CD14-positive monocyte (primary cell): ENCODE data around the gene CLIC3. TPM values are rescaled to one million over a fixed set of nuclear protein-coding genes. Genes with fewer than 3 reads are reported as not detected.

Source experiments
- DNase-seq, 3 donors: peaks; one replicate each; pipeline ENCODE4 v3.0.0-alpha.2; 2011 to 2022
- H2AFZ ChIP-seq: 2 replicates; pipeline ENCODE4 v1.6.0; 2012; ENCODE audit warnings: mild to moderate bottlenecking, low read depth, low read length, inconsistent platforms; ENCODE audit not compliant: insufficient read depth, poor library complexity, severe bottlenecking
- H3K27ac ChIP-seq, 2 donors: 1 replicate in 1 of 2; 2 replicates in 1 of 2; pipeline ENCODE4 v1.5.1; 2012 to 2013; ENCODE audit warnings: low read length in 2 of 2, control low read depth in 1 of 2, inconsistent platforms in 1 of 2, low read depth in 1 of 2, mild to moderate bottlenecking in 1 of 2
- H3K27me3 ChIP-seq, 2 donors: one replicate each; pipeline versions ENCODE4 v1.6.0 to v1.6.1; 2011 to 2013; ENCODE audit warnings: low read length in 2 of 2; ENCODE audit not compliant: control insufficient read depth in 2 of 2, insufficient read depth in 2 of 2
- H3K36me3 ChIP-seq, 2 donors: replicated peaks in 1 of 2; 1 replicate in 1 of 2; 2 replicates in 1 of 2; pipeline versions ENCODE4 v1.5.1 to v1.6.1; 2012 to 2013; ENCODE audit warnings: low read length in 2 of 2, control low read depth in 1 of 2, inconsistent platforms in 1 of 2, mild to moderate bottlenecking in 1 of 2; ENCODE audit not compliant: insufficient read depth in 2 of 2, control insufficient read depth in 1 of 2
- H3K4me1 ChIP-seq, 2 donors: 1 replicate in 1 of 2; 2 replicates in 1 of 2; pipeline versions ENCODE4 v1.5.1 to v1.6.1; 2012 to 2013; ENCODE audit warnings: low read length in 2 of 2, control low read depth in 1 of 2, inconsistent platforms in 1 of 2, mild to moderate bottlenecking in 1 of 2, moderate library complexity in 1 of 2; ENCODE audit not compliant: insufficient read depth in 2 of 2, control insufficient read depth in 1 of 2
- H3K4me2 ChIP-seq: replicated peaks from 2 replicates; pipeline ENCODE3; 2012; ENCODE audit warnings: low read length, moderate library complexity, mild to moderate bottlenecking; ENCODE audit not compliant: poor library complexity, severe bottlenecking; ENCODE audit errors: extremely low read depth
- H3K4me3 ChIP-seq, 3 experiments: fragments of 200-600 bp in 1 of 3; sonication (generic) in 1 of 3; replicated peaks in 1 of 3; 1 replicate in 2 of 3; 2 replicates in 1 of 3; pipeline ENCODE4 v1.5.1; 2011 to 2013; ENCODE audit warnings: low read length in 3 of 3, mild to moderate bottlenecking in 3 of 3, control low read depth in 2 of 3, low read depth in 2 of 3, inconsistent platforms in 1 of 3, moderate library complexity in 1 of 3
- H3K79me2 ChIP-seq: 2 replicates; pipeline ENCODE4 v1.6.0; 2012; ENCODE audit warnings: mild to moderate bottlenecking, control low read depth, inconsistent platforms, low read length, moderate library complexity; ENCODE audit not compliant: insufficient read depth
- H3K9ac ChIP-seq: 2 replicates; pipeline ENCODE4 v1.6.0; 2017; ENCODE audit warnings: low read length, mild to moderate bottlenecking; ENCODE audit not compliant: insufficient read depth, poor library complexity, severe bottlenecking
- H3K9me3 ChIP-seq, 2 donors: replicated peaks in 1 of 2; 1 replicate in 1 of 2; 2 replicates in 1 of 2; pipeline versions ENCODE4 v1.5.1 to v1.6.1; 2012 to 2013; ENCODE audit warnings: low read length in 2 of 2, control low read depth in 1 of 2; ENCODE audit not compliant: control insufficient read depth in 1 of 2, insufficient read depth in 1 of 2
- H4K20me1 ChIP-seq: 2 replicates; pipeline ENCODE4 v1.6.0; 2012; ENCODE audit warnings: mild to moderate bottlenecking, low read length, control low read depth, moderate library complexity; ENCODE audit not compliant: insufficient read depth
- H3K27ac Mint-ChIP-seq, 7 donors: one replicate each; pipeline ENCODE4 v1.8.0; 2020; ENCODE audit warnings: mild to moderate bottlenecking in 7 of 7, mixed read lengths in 7 of 7, moderate library complexity in 6 of 7, inconsistent platforms in 2 of 7
- H3K27me3 Mint-ChIP-seq, 3 donors: one replicate each; pipeline ENCODE4 v1.8.0; 2021 to 2022; ENCODE audit warnings: low read depth in 3 of 3, mild to moderate bottlenecking in 3 of 3, mixed read lengths in 3 of 3, moderate library complexity in 3 of 3, inconsistent platforms in 1 of 3
- H3K36me3 Mint-ChIP-seq, 2 donors: one replicate each; pipeline ENCODE4 v1.8.0; 2020; ENCODE audit warnings: mixed read lengths in 2 of 2, inconsistent platforms in 1 of 2, mild to moderate bottlenecking in 1 of 2
- H3K4me1 Mint-ChIP-seq: one replicate; pipeline ENCODE4 v1.8.0; 2020; ENCODE audit warnings: mild to moderate bottlenecking, mixed read lengths
- H3K4me3 Mint-ChIP-seq, 2 donors: one replicate each; pipeline ENCODE4 v1.8.0; 2020; ENCODE audit warnings: mild to moderate bottlenecking in 2 of 2, mixed read lengths in 2 of 2, moderate library complexity in 1 of 2
- H3K9me3 Mint-ChIP-seq, 7 donors: one replicate each; pipeline ENCODE4 v1.8.0; 2020 to 2022; ENCODE audit warnings: mixed read lengths in 7 of 7, mild to moderate bottlenecking in 6 of 7, moderate library complexity in 6 of 7, inconsistent platforms in 2 of 7
- CTCF ChIP-seq: fragments of 200-600 bp; IDR thresholded peaks from one replicate; pipeline ENCODE4 v1.8.0; 2022; ENCODE audit warnings: antibody characterized with exemption, mild to moderate bottlenecking
- WGBS: methylation state at CpG from one replicate; pipeline ENCODE4 v1.1.5; 2013; ENCODE audit warnings: missing lambda C conversion rate; ENCODE audit not compliant: insufficient coverage; 5-methylcytosine and 5-hydroxymethylcytosine counted together
- intact Hi-C, 2 donors: fragments of 100-400 bp; cut with micrococcal nuclease; formaldehyde crosslinking; loops; one replicate each; pipeline versions ENCODE4 v1.15.0 to v1.15.1; 2023
- polyA plus RNA-seq, 3 donors: library from polyadenylated mRNA; depleted of rRNA in 1 of 3; unstranded in 2 of 3; stranded (reverse) in 1 of 3; fragments of 300-500 nt in 2 of 3; fragments of >200 nt in 1 of 3; fragmentation: Illumina TruSeq in 2 of 3; gene quantifications; 1 replicate in 2 of 3; 2 replicates in 1 of 3; pipeline ENCODE4 v1.2.3, GENCODE V29; 2012 to 2021

The CLIC3 gene
- polyA plus RNA-seq, 3 donors, result 0.29 to 0.51 TPM; not detected in 1

- H3K4me1 Mint-ChIP-seq, result no peaks in the 10 kb centered on the region
- no peak overlapping the region for H3K27ac ChIP-seq
- no peak for DNase-seq
Measured at GRCh38 chr9:137015540-137015930, 19.2 kb upstream of the CLIC3 start.

DNA sequence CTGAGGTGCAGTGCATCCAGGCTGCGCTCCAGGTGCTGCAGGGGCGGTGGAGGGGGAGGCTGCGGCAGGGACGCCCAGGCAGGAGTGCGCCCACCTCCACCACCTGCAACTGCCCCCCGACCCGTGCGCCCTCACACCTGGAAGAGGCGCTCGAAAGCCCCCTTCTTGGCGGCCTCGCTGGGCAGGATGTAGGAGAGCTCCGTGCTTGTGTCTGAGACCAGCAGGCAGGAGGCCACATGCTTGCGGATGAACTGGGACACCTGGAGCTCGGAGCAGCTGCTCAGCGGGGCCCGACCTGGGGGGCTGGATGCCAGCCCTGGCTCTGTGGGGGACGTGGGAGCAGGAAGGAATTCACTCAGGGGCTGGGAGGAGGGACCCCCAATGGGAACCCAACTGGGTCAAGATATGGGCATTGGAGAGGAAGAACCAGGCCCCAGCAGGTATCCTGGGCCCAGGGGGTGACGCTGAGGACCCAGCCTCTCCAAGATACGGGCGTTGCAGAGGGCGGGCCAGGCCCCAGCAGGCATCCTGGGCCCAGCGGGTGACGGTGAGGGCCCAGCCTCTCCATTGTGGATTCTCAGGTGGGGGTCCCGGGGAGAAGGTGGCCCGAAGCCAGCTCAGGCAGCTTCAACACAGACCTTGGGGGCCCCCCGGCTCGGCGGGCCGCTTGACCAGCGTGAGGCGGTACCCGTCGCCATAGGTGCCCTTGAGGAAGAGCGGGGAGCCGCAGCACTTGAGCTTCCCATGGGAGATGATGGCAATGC, 18.6 kb upstream of the CLIC3 start:
- H3K36me3 ChIP-seq, result peaks cover 0 to 3% of the 10 kb centered on the region in 2 donors
- no peak overlapping the region for H3K4me2 ChIP-seq
- Mint-ChIP-seq H3K4me1 (no peaks in the 10 kb centered on the region), H3K27me3 (peaks cover 0 to 2% (median 2%) of the 10 kb centered on the region in 3 donors), H3K9me3 (peaks cover 0 to 6% (median 0%) of the 10 kb centered on the region in 7 donors), H3K27ac (no peak overlapping the region), H3K36me3 (peaks cover 9 to 32% of the 10 kb centered on the region in 2 donors), H3K4me3 (no peak overlapping the region)
- H4K20me1 ChIP-seq, result no peaks in the 10 kb centered on the region
- H3K27ac ChIP-seq, result no peak overlapping the region
- no peak overlapping the region for H3K9ac ChIP-seq
- no peaks in the 10 kb centered on the region for H3K9me3 ChIP-seq
- no peaks in the 10 kb centered on the region for H3K79me2 ChIP-seq
- no peak for DNase-seq
- H3K4me3 ChIP-seq, result no peak overlapping the region
- no peak for TF ChIP-seq CTCF
- intact Hi-C loops, result no loop called here
- no peak overlapping the region for H2AFZ ChIP-seq
- no peaks in the 10 kb centered on the region for H3K4me1 ChIP-seq
- WGBS, result 96% methylated on average over 30 of the region's 36 CpGs
- H3K27me3 ChIP-seq, result no peaks in the 10 kb centered on the region

More at GRCh38 chr9:137015540-137015930, 19.2 kb upstream of the CLIC3 start:
- no peak overlapping the region for H3K27ac Mint-ChIP-seq
- H3K27me3 Mint-ChIP-seq, result peaks cover 0 to 2% (median 2%) of the 10 kb centered on the region in 3 donors
- peaks cover 9 to 32% of the 10 kb centered on the region in 2 donors for H3K36me3 Mint-ChIP-seq
- no peaks in the 10 kb centered on the region for H4K20me1 ChIP-seq
- peaks cover 0 to 6% (median 0%) of the 10 kb centered on the region in 7 donors for H3K9me3 Mint-ChIP-seq
- no peak overlapping the region for H3K4me3 Mint-ChIP-seq
- no peak overlapping the region for H3K4me3 ChIP-seq
- no peak overlapping the region for H3K4me2 ChIP-seq
- intact Hi-C loops, result no loop called here
- no peak overlapping the region for H3K9ac ChIP-seq
- H3K9me3 ChIP-seq, result no peaks in the 10 kb centered on the region
- no peaks in the 10 kb centered on the region for H3K79me2 ChIP-seq
- no peak overlapping the region for H2AFZ ChIP-seq
- H3K36me3 ChIP-seq, result peaks cover 0 to 3% of the 10 kb centered on the region in 2 donors
- over 99% methylated on average over 18 of the region's 25 CpGs for WGBS
- no peak for TF ChIP-seq CTCF
- no peaks in the 10 kb centered on the region for H3K4me1 ChIP-seq
- no peaks in the 10 kb centered on the region for H3K27me3 ChIP-seq
